NCI-H146 (cell line): ENCODE measurements around the gene NXNL1.

Experiments used
- DNase-seq: peaks from one replicate; lab custom pipeline; 2025; lab: John Stamatoyannopoulos, UW

The NXNL1 gene

DNA sequence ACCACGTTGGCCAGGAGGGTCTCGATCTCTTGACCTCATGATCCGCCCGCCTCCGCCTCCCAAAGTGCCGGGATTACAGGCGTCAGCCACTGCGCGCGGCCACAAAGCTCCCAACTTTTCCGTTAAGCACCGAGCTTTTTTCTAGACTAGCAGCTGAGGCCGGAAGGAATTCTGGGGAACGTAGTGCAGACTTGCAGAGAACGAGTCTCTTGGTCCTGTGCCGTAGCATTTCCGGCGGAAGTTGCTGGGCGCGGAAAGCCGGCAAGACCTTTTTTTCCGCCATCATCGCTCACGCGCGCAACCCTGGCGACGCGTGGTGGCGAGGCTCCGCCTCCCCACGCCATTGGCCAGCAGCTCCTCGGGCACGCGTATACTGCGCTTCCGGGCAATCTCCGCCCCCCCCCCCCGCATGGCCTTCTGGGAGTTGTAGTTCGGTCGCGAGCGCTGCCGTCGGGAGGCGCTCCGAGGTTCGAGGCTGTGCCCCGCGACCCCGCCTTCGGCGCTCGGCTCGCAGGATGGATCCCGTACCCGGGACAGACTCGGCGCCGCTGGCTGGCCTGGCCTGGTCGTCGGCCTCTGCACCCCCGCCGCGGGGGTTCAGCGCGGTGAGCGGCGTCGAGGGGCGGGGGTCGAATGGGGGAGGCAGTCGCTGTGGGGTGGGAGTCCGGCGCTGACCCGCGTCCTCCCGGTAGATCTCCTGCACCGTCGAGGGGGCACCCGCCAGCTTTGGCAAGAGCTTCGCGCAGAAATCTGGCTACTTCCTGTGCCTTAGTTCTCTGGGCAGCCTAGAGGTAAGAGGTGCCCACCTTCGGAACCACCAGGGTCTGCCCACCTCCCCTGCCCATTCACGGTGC lies 40.9 kb downstream of the NXNL1 start, which contains the start of gene MVB12A:
Gene MVB12A, plus strand, starts transcription at position 427 of the 854 bp plus-strand sequence. Its CDS starts 89 bp downstream, at position 516.
- peak; percentile 99 for DNase-seq

DNA sequence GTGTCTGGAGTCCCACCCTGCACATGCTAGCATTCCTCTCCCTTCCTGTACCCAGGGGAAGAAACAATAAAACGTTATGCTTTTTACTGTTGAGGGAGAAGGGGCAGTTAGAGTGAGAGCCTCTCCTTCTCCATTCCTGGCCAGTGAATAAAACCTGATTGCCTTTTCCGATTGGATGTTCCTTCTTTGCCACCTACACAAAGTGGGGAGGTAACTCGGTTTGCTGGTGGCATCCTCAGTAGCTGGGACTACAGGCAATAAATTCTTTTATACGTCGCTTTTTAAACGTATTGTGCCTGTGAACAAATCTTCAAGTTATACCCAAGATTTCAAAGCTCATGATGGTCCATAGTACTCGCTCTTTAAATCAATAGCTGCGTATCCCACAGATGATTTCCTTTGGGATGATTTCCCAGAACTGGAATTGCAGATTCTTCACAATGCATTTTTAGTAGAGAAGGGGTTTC lies 41.5 kb downstream of the NXNL1 start:
- DNase-seq = no peak

DNA sequence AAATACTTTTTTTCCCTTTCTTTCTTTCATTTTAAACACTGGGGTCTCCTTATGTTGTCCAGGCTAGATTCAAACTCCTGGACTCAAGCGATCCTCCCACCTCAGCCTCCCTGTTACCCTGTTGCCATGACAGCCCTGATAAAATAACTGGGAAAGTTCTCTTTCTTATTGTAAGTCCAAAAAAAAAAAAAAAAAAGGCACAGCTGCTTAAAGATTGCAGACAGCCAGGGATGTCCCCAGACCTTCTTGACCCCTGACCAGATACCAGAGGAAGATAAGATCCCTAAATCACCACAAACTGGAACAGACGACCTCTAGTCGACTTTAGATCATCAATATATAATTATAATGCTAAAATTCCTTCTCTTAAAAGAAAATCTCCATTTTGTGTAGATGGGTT lies 42.0 kb downstream of the NXNL1 start:
- no peak for DNase-seq

DNA sequence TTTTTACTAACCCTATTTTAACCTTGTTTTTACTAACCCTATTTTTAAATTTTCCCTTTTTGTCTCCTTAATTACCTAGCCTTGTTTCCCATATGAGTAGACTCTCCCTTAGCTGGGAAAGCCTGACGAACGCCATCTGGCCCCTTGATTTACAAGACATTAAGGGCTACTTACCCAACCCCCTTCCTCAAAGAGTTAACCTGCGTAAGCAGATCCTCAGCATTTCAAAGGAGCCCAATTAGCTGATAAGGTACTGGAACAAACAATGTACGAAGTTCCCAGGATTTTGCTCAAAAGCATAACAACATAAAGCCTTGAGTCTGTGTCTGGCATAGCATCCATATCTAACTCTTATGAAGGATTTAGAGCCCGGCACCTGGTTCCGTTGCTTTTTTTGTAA lies 45.6 kb downstream of the NXNL1 start:
- no peak for DNase-seq

DNA sequence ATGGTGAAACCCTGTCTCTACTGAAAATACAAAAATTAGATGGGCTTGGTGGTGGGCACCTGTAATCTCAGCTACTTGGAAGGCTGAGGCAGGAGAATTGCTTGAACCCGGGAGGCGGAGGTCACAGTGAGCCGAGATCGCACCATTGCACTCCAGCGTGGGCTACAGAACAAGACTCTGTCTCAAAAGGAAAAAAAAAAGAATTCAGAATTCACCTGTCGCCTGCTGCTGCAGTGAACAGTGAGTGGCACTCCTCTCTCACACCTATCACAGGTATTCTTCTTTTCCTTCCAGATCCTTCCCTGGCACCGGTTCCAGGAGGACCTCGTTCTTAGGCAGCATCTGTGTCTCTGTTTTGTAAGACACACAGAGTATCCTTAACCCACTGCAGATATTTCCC lies 46.6 kb downstream of the NXNL1 start:
- DNase-seq = no peak

DNA sequence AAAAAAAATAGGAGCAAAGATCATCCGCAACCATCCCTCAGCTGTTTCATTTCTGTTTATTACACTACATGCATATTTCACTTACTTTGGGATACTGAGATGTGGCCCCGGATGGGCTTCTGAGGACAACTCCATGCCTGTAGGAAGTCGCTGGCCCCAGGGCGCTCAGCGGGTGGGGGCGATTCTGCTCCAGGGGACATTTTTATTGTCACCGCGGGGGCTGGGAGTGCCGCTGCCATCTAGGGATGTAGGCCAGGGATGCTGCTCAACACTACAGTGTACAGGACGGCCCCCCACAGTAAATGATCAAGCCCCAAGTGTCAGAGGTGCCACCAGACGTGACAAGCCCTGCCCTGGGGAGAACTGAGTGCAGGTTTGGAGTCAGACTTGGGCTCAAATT lies 48.9 kb downstream of the NXNL1 start:
- peak; percentile 74 for DNase-seq

DNA sequence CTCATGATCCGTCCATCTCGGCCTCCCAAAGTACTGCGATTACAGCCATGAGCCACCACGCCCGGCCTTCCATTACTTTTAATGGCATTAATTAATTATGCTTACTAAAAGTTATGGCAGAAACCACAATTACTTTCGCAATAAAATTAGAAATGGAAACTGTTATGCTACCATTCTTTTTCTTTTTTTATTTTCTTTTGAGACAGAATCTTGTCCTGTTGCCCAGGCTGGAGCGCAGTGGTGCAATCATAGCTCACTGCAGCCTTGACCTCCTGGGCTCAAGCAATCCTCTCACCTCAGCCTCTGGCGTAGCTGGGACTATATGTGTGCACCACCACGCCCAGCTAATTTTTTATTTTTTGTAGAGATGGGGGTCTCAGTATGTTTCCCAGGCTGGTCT lies 50.7 kb downstream of the NXNL1 start:
- no peak for DNase-seq

DNA sequence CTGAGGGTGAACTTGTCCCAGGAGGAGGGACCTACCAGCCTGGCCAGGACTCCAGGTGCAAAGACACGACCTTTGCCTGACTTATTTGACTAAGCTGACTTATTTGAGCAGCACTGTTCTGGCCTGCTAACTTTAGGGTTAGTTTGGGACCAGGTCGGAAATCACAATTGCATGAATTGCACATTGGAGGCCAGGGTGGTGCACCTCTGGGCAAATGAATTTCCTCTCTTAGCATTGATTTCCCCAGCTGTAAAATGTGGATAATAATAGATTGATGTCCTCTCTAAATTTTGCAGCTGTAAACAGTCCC lies 53.9 kb downstream of the NXNL1 start:
- DNase-seq = no peak

DNA sequence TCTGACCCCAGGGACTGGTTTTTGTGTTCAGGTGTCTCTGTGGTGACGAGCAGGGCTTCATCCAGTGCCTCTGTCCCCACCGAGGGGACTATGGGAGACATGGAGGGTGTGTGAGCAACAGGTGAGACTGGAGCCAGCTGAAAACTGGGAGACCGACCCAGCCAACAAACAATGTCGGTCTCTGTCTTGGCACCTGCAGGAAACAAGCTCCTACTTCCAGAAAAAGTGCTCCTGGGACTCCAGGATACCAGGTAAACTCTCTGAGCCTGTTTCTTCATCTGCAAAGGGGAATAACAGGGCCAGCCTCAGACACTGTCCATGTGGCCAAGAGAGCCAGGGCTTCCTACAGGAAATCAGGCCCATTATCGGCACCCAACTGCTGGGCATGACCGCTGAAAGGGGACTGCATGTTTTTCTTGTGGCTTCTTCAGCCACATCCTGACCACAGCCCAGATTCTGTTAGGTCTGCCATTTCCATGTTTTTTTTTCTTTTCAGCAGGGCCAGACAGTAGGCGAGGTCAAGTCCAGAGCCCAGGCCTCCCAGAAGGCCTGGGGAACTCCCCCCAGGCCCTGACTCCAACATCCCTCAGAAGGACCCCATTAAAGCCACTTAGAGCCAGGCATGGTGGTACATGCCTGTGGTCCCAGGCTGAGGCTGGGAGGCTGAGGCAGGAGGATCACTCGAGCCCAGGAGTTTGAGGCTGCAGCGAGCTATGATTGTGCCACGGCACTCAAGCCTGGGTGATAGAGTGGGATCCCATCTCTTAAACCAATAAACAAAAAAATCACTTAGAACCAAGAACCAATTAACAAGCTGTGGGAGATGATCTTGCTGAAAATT lies 54.5 kb downstream of the NXNL1 start:
- DNase-seq = no peak
